Measurements from ENCODE around the gene DDX11.
"Not testable (repeated sequence)": the region's sequence is repeated elsewhere in the genome, so short reads cannot be mapped to it uniquely, and the experiment has no call there.

The DDX11 gene

DNA sequence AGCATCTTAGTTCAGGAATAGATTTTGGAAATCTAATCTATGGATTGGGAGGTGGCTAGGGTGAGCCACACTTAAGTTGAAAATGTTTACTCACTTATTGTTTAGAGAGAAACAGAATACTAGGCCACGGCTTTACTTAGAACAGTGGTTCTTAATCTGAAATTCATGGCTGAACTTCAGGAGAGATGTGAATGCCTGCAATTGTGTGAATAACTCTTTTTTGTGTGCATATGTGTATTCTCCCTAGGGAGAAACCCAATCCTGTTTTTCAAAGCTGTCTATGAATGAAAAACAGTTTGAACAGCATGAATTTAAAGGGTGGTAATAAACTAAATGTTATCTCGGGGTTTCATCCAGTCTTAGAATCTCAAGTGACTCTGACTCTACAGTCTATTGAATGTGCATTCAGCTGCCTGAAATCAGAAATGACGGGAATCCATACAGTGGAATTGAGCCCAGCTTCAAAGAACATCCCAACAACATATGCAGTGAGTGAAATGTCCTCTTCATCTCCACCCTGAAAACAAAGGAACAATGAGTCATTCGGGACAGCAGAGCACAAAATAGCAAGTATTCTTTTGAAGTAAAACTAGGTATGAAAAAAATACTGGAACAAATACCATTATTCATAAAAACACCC lies 53.7 kb downstream of the DDX11 start:
- not testable (repeated sequence) for DNase-seq

DNA sequence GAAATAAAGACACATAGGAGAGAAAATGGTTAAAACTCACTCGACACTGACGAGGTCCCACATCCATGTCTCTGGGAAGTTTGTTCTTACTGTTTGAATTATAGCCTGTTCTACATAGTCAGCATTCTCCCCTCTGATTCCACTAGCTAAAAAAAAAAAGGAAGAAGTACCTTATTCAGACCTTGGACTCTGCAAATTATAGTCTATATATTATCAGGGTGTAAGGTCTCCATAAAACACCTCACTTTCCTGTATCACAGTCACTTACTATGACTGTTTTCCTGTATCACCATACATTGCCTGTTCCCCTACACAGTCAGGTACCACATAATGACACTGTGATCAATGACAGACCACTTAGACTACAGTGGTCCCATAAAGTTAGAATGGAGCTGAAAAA lies 62.9 kb downstream of the DDX11 start:
- not testable (repeated sequence) for DNase-seq

DNA sequence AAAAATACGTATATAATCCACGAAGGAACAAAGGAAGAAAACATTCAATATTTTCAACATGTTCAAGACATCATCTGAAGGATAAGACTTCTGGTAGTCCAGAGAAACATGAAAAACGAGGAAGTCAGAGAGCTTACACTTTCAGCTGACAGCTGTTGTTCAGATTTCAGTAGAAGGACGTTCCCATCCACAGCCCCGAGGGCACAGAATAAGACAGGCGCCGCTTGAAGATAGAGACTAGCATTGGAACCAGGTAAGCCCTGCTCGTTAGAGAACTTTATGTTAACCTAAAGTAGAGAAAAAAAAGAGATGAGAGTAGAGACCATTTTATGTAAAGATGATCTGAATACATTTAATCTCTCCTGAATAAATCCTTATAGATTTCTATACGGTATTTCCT lies 71.1 kb downstream of the DDX11 start:
- not testable (repeated sequence) for DNase-seq

DNA sequence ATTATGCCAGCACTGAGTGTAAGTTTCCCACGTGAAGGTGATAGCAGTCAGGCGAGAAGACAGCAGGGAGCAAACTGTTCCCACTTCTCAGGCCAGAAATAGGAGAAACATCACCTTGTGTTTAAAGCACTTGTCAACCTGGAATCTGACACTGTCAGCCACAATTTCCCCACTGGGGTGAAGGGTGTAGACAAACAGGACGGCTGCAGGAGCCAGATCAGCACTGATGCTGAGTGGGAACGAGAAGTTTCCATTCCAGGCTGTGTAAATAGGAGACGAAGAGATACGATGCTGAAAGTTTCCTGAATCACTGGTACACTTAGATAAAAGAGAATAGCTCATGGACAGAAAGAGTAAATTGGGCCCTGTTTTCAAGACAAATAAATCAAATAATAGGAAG lies 71.6 kb downstream of the DDX11 start:
- DNase-seq: not testable (repeated sequence)

DNA sequence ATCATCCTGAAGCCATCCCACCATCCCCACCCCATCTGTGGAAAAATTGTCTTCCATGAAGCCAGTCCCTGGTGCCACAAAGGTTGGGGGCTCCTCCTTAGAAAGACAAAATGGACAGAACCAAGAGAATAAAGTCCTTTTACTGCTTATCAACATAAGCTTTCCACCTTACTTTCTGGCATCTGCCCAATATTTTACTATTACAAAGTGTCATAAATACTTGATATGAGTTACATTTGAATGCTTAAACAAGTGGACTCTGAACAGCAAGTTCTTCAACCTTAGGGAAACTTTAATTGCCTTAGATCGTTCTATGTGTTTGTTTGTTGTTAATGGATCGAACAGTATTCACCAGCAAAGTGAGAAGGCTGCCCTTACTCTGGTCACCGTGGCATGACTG lies 73.8 kb downstream of the DDX11 start:
- DNase-seq: not testable (repeated sequence)

DNA sequence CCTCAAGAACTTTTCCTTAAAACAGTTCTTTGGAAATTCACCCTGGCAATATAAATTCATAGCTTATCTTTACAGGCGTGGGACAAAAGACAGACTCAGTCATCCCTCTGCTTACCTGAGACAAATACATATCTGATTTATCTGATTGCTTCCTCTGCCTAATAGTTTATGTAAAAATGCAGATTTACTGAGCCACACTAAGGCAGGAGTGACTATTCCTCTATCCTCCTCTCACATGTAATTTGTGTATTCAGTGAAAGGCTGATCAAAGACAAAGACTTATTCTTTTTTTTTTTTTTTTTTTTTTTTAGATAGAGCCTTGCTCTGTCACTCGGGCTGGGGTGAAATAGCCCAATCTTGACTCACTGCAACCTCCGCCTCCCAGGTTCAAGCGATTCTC lies 77.1 kb downstream of the DDX11 start:
- not testable (repeated sequence) for DNase-seq

Data from fibroblast of upper back skin (primary cell).